Breast epithelium (tissue), 4 donors: ENCODE results near the gene ZNF865. TPM values are rescaled to one million over a fixed set of nuclear protein-coding genes. Genes with fewer than 3 reads are reported as not detected.
A peak's percentile ranks its signal among the peaks of the same experiment; 100 is the strongest.
"Not testable (repeated sequence)": the region's sequence is repeated elsewhere in the genome, so short reads cannot be mapped to it uniquely, and the experiment has no call there.

Experiments used
- DNase-seq, 2 donors: peaks; one replicate each; pipeline ENCODE4 v3.0.0-alpha.2; 2019; ENCODE audit warnings: low spot score in 2 of 2
- H3K27ac ChIP-seq, 2 donors: fragments of 200-600 bp; sonication (generic) in 1 of 2; one replicate each; pipeline ENCODE4 v1.5.1; 2016 to 2019; ENCODE audit warnings: mild to moderate bottlenecking in 1 of 2
- H3K27me3 ChIP-seq, 2 donors: fragments of 200-600 bp; sonication (generic) in 1 of 2; one replicate each; pipeline versions ENCODE4 v1.5.1 to v1.6.0; 2017 to 2019; ENCODE audit warnings: control low read depth in 1 of 2, mild to moderate bottlenecking in 1 of 2
- H3K36me3 ChIP-seq: fragments of 200-600 bp; one replicate; pipeline ENCODE4 v1.5.1; 2019
- H3K4me1 ChIP-seq, 2 donors: fragments of 200-600 bp; sonication (generic); one replicate each; pipeline ENCODE4 v1.5.1; 2016 to 2019; ENCODE audit warnings: control low read depth in 1 of 2
- H3K4me3 ChIP-seq, 3 donors: fragments of 200-600 bp; sonication (generic); 1 replicate in 2 of 3; 2 replicates in 1 of 3; pipeline ENCODE4 v1.5.1; 2016 to 2019; ENCODE audit warnings: mild to moderate bottlenecking in 3 of 3, moderate library complexity in 2 of 3
- H3K9me3 ChIP-seq, 2 donors: fragments of 200-600 bp; sonication (generic) in 1 of 2; one replicate each; pipeline ENCODE4 v1.5.1; 2016 to 2019; ENCODE audit warnings: control low read depth in 1 of 2
- POLR2A ChIP-seq: fragments of 450-650 bp; IDR thresholded peaks from one replicate; pipeline ENCODE4 v1.6.1; 2016; ENCODE audit warnings: antibody characterized with exemption, mild to moderate bottlenecking, moderate library complexity
- POLR2AphosphoS5 ChIP-seq, 3 donors: sonication (generic); formaldehyde crosslinking; IDR thresholded peaks; one replicate each; pipeline ENCODE4 v1.6.1; 2017; ENCODE audit warnings: antibody characterized with exemption in 3 of 3
- intact Hi-C: fragments of 100-400 bp; cut with DNase I; formaldehyde crosslinking; loops from one replicate; pipeline ENCODE4 v1.15.1; 2023; ENCODE audit warnings: low total_unique reads
- total RNA-seq, 3 donors: library from RNA; depleted of rRNA; stranded (reverse); fragments of >200 nt; gene quantifications; one replicate each; pipeline ENCODE4 v1.1.0, GENCODE V29; 2016
- TF ChIP-seq, protein P1 (sequence below), 3 donors: fragments of 450-650 bp; IDR thresholded peaks; one replicate each; pipeline ENCODE4 v1.5.1; 2016 to 2017; ENCODE audit warnings: antibody characterized with exemption in 3 of 3, mild to moderate bottlenecking in 3 of 3, moderate library complexity in 3 of 3

The ZNF865 gene
- total RNA-seq, 3 donors from 2014 or later, result 3.2 to 5.0 (median 3.9) TPM

DNA sequence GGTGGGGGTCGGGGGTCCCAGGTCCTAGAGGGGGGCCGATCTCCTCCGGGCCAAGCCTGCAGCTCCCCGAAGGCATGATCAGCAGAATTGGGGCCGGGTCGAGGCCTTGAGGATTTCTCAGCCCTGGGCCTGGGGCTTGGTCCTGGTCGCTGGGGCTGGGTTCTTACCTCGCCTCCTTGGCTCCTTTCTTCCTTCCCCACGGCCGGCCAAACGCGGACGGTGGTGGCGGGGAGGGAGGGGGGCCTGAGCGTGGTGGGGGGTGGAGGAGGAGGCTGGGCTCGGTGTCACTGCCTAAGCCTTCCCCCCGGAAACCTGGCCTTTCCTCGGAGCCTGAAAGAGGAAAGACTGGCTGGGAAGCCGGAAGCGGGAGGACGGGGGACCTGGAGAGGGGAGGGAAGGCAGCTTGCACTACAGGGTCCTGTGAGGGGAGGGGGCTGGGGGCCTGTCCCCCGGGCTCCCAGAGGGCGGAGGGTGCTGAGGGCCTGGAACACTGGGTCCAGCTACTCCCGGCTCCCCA is 24.8 kb upstream of the ZNF865 start, which contains the start of gene ZNF579:
TSS of gene ZNF579 (minus strand) at position 221 of the 517 bp plus-strand sequence. CDS start 1,209 bp downstream, outside the sequence.
- Histone ChIP-seq H3K36me3 (peaks cover 13% of the 10 kb centered on the region), H3K27me3 (no peaks in the 10 kb centered on the region), H3K4me3 (peak within 1 kb of the TSS; percentile 85 to 94 (median 88)), H3K27ac (peak within 1 kb of the TSS; percentile 93 to 94), H3K4me1 (peaks cover 3 to 7% of the 10 kb centered on the region in 2 donors), H3K9me3 (peaks cover 0 to 4% of the 10 kb centered on the region in 2 donors)
- intact Hi-C loops, result no loop called here
- TF ChIP-seq POLR2AphosphoS5 (IDR thresholded peaks at IDR 0.05), result peak in 2 of 3 donors; percentile 56 to 62
- TF ChIP-seq, protein P1, sequence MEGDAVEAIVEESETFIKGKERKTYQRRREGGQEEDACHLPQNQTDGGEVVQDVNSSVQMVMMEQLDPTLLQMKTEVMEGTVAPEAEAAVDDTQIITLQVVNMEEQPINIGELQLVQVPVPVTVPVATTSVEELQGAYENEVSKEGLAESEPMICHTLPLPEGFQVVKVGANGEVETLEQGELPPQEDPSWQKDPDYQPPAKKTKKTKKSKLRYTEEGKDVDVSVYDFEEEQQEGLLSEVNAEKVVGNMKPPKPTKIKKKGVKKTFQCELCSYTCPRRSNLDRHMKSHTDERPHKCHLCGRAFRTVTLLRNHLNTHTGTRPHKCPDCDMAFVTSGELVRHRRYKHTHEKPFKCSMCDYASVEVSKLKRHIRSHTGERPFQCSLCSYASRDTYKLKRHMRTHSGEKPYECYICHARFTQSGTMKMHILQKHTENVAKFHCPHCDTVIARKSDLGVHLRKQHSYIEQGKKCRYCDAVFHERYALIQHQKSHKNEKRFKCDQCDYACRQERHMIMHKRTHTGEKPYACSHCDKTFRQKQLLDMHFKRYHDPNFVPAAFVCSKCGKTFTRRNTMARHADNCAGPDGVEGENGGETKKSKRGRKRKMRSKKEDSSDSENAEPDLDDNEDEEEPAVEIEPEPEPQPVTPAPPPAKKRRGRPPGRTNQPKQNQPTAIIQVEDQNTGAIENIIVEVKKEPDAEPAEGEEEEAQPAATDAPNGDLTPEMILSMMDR (IDR thresholded peaks at IDR 0.05), result no peak
- DNase-seq, result peak; percentile 78 to 86

DNA sequence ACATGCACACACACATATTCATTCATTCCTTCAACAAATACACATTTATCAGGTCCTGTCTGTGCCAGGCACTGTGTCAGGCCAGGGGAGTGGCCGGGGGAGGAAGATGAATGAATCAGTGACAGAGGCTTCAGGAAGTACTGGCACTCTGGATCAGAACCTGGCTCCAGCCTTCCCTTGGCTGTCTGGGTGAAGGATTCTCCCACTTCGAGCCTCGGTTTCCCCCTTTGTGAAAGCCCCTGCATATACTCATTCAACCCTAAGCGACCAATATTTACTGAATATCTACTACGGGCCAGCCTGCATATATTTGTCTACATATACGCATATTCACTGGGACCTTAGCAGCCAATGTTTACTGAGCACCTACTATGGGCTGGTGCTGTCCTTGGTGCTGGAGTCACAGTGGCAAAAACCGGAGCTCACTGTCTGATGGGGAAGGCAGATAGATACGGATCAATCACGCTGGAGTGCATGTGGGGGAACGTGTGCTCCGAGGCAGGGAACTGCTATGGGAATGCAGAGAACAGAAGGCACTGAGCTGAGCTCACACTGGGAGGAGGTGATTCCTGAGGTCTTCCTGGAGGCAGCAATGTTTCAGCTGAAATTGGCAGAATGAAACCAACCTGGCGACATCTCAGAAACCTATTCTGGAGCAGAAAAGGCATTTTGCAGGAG is 24.2 kb upstream of the ZNF865 start:
- Histone ChIP-seq H3K27ac (peak overlapping the region; percentile 93 to 94), H3K4me3 (peak overlapping the region; percentile 85 to 94 (median 88)), H3K9me3 (peaks cover 0 to 4% of the 10 kb centered on the region in 2 donors), H3K27me3 (no peaks in the 10 kb centered on the region), H3K36me3 (peaks cover 13% of the 10 kb centered on the region), H3K4me1 (peaks cover 3 to 7% of the 10 kb centered on the region in 2 donors)
- DNase-seq, result no peak
- no peak for TF ChIP-seq POLR2AphosphoS5 (IDR thresholded peaks at IDR 0.05)
- no peak for TF ChIP-seq POLR2A
- TF ChIP-seq, protein P1 (IDR thresholded peaks at IDR 0.05), result no peak
- intact Hi-C loops, result no loop called here

DNA sequence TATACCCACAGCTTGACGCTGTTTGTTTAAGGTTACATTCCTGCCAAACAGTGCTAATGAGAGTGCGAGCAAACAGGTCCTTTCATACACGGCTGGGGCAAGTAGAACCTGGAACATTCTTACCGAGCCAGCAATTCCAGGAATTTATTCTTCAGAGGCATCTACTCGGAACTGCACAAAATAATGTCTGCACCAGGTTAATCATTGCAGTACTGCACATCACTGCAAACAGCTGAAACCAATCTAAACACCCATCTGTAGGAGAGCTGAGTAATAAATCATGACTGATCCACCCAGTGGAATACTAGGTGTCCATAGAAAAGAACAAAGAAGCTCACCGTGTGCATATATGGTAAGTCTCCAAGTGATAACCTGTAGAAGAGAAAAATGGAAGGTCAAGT is 23.6 kb upstream of the ZNF865 start:
- Histone ChIP-seq H3K9me3 (peaks cover 0 to 4% of the 10 kb centered on the region in 2 donors), H3K4me1 (peaks cover 3 to 7% of the 10 kb centered on the region in 2 donors), H3K27ac (no peak overlapping the region), H3K27me3 (no peaks in the 10 kb centered on the region), H3K4me3 (peak overlapping the region in 2 of 3 donors; percentile 85 to 94), H3K36me3 (peaks cover 13% of the 10 kb centered on the region)
- no peak for TF ChIP-seq POLR2A
- TF ChIP-seq, protein P1 (IDR thresholded peaks at IDR 0.05), result no peak
- no peak for TF ChIP-seq POLR2AphosphoS5 (IDR thresholded peaks at IDR 0.05)
- intact Hi-C loops, result no loop called here
- DNase-seq, result no peak

DNA sequence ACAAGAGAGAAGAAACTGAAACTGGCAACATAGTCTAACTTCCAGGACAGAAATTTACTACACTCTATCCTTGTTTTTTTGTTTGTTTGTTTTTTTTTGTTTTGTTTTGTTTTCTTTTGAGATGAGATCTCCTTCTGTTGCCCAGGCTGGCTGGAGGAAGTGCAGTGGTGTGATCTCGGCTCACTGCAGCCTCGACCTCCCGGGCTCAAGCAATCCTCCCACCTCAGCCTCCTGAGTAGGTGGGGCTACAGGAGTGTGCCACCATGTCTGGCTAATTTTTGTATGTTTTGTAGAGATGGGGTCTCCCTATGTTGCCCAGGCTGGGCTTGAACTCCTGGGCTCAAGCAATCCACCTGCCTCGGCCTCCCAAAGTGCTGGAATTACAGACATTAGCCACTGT is 23.2 kb upstream of the ZNF865 start:
- H3K27me3 ChIP-seq, intact Hi-C loops, H3K4me1 ChIP-seq, DNase-seq, H3K9me3 ChIP-seq: not testable (repeated sequence)
- Histone ChIP-seq H3K27ac (peak overlapping the region; percentile 35 to 40), H3K36me3 (peaks cover 13% of the 10 kb centered on the region), H3K4me3 (peak overlapping the region in 1 of 3 donors; percentile 8)

DNA sequence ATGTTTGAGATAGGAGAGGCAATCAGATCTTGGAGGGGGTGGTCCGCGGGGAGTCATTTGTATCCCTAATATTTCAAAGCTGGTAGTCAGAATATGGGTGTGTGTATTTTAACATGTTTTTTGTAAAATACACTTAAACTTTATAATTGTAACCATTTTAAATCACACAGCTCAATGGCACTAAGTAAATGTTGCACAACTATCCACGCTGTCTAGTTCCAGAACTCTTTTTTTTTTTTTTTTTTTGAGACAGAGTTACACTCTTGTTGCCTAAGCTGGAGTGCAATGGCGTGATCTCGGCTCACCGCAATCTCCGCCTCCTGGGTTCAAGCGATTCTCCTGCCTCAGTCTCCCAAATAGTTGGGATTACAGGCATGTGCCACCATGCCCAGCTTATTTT is 21.6 kb upstream of the ZNF865 start:
- DNase-seq, H3K4me3 ChIP-seq, H3K27ac ChIP-seq, H3K27me3 ChIP-seq, H3K9me3 ChIP-seq, H3K36me3 ChIP-seq, H3K4me1 ChIP-seq, intact Hi-C loops: not testable (repeated sequence)

DNA sequence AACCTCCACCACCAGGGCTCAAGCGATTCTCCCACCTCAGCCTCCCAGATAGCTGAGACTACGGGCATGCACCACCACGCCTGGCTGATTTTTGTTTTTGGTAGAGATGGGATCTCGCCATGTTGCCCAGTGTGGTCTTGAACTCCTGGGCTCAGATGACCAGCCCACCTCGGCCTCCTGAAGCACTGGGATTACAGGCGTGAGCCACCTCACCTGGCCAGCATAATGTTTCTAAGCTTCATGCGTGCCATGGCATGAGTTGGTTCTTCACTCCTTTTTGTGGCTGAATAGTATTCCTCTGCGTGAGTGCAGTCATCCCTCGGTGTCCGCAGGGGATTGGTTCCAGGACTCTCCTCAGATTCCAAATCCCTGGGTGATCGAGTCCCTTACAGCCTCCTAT is 20.6 kb upstream of the ZNF865 start:
- Histone ChIP-seq H3K4me3 (no peak overlapping the region), H3K9me3 (no peaks in the 10 kb centered on the region), H3K27ac (no peak overlapping the region), H3K4me1 (peaks cover 3 to 7% of the 10 kb centered on the region in 2 donors), H3K27me3 (no peaks in the 10 kb centered on the region), H3K36me3 (no peaks in the 10 kb centered on the region)
- TF ChIP-seq POLR2A (no peak), POLR2AphosphoS5 (IDR thresholded peaks at IDR 0.05) (no peak)
- TF ChIP-seq, protein P1 (IDR thresholded peaks at IDR 0.05), result no peak
- intact Hi-C loops, result no loop called here
- DNase-seq, result no peak
